Panc1 (cell line): Measurements from ENCODE around the gene C3orf70.

Experiments
- CTCF ChIP-seq: fragments of 450-650 bp; IDR thresholded peaks from 2 replicates; pipeline ENCODE4 v1.5.1; 2017; ENCODE audit warnings: mild to moderate bottlenecking
- POLR2AphosphoS5 ChIP-seq: IDR thresholded peaks from 2 replicates; pipeline ENCODE4 v1.6.1; 2012; ENCODE audit warnings: mild to moderate bottlenecking, low read depth, low read length, moderate library complexity

GRCh38 chr3:185042312-185043050 lies 110.4 kb downstream of the C3orf70 start:
- TF ChIP-seq CTCF = no peak
- TF ChIP-seq POLR2AphosphoS5 = no peak
